Camera-type eye (tissue), 1 donor: ENCODE data around the gene KDM8. TPM values are rescaled to one million over a fixed set of nuclear protein-coding genes. Genes with fewer than 3 reads are reported as not detected.

Experiments
- total RNA-seq: library from RNA; depleted of rRNA; stranded (reverse); fragments of >200 nt; gene quantifications from one replicate; pipeline ENCODE4 v1.2.3, GENCODE V29; 2014

Gene KDM8
- 9.2 TPM for total RNA-seq

GRCh38 chr16:27203507-27204311 is at the start of gene KDM8:
TSS of gene KDM8 (plus strand) at chr16:27203526. CDS start at chr16:27210124, 6,598 bp downstream.

DNA sequence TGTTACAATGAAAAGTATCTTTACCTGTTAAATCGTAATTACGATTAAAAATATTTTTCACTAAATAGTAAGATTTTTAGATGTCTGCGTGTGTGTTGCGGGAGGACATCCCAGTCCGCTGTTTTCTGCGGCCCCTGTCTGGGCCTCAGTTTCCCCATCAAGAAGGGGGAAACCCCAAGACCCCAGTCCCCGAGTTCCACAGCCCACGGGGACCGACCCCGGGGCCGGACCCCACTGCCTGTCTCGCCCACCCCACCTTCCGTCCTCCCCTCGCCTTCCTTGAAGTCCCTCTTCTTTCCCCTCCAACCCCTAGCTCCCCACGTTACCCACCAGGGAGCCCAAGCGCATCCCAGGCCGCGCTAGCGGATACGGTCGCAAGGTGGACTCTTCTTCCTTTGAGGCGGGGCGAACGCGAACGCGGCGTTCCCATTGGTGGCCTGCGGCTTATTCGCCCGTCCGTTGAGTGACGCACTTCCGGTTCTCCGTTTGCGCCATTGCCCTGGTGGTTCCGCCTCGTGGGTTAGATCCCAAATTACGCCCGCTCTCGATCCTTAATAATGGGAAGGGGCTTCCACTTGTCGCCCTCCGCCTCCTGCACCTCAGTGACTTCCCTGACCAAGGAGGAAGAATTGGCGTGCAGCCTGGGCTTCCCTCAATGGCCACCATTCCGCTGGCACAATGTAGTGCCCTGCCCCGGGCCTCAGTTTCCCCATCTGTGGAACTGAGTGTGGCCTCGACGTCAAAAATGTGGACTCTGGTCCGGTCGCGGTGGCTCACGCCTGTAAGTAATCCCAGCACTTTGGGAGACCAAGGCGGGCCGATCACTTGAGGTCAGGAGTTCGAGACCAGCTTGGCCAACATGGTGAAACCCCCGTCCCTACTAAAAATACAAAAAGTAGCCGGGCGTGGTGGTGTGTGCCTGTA is 65.3 kb downstream of the KDM8 start, which contains the start of gene NSMCE1:
TSS of gene NSMCE1 (minus strand) at position 397 of the 924 bp plus-strand sequence. CDS start 11,202 bp downstream, outside the sequence.

Other genes starting within 250 kb of the KDM8 start
- gene C16orf82, start 136.6 kb upstream of the KDM8 start, total RNA-seq, result 0.22 TPM
- 40.5 TPM for gene NSMCE1, start 65.2 kb downstream of the KDM8 start, total RNA-seq
- gene IL4R, start 110.4 kb downstream of the KDM8 start, total RNA-seq, result 18.9 TPM
- 0.33 TPM for gene IL21R, start 198.6 kb downstream of the KDM8 start, total RNA-seq